OCI-LY7 (cell line): ENCODE results near the gene MIB1. TPM values are rescaled to one million over a fixed set of nuclear protein-coding genes. Genes with fewer than 3 reads are reported as not detected.

Experiments
- BruUV-seq: library from RNA; stranded (reverse); fragments of 400-500 nt; replicated peaks from 2 replicates; lab custom pipeline; 2021; lab: Mats Ljungman, UMichigan
- CTCF ChIA-PET: fragments of 300-600 bp; sonication (Branson Sonifier 250); formaldehyde crosslinking; loops from one replicate; lab custom pipeline; 2022; ENCODE audit warnings: antibody characterized with exemption; ENCODE audit not compliant: unreplicated experiment; lab: Charles Lee
- POLR2A ChIA-PET: fragments of 300-600 bp; sonication (Branson Sonifier 250); formaldehyde crosslinking; loops from one replicate; lab custom pipeline; 2022; ENCODE audit warnings: antibody characterized with exemption; lab: Charles Lee
- DNase-seq: peaks from one replicate; pipeline ENCODE4 v3.0.0-alpha.2; 2015; ENCODE audit warnings: low spot score
- H2AFZ ChIP-seq: fragments of 200-600 bp; sonication (generic), shearing (Covaris generic); 2 replicates; pipeline ENCODE4 v1.6.1; 2014; ENCODE audit warnings: mild to moderate bottlenecking, antibody characterized with exemption, low read length, moderate library complexity
- H3K27ac ChIP-seq: fragments of 200-600 bp; sonication (generic); 2 replicates; pipeline ENCODE4 v1.5.1; 2014; ENCODE audit warnings: mixed run types, low read depth, mild to moderate bottlenecking, moderate library complexity, low read length, inconsistent platforms; ENCODE audit not compliant: poor library complexity, severe bottlenecking
- H3K36me3 ChIP-seq: fragments of 200-600 bp; sonication (generic); 2 replicates; pipeline ENCODE4 v1.6.1; 2014; ENCODE audit warnings: mild to moderate bottlenecking, antibody characterized with exemption, low read length, moderate library complexity, mixed read lengths; ENCODE audit not compliant: insufficient read depth
- H3K4me1 ChIP-seq: fragments of 200-600 bp; sonication (generic); 2 replicates; pipeline ENCODE4 v1.5.1; 2014; ENCODE audit warnings: mild to moderate bottlenecking, low read length; ENCODE audit not compliant: insufficient read depth, poor library complexity, severe bottlenecking
- H3K4me2 ChIP-seq: fragments of 200-600 bp; sonication (generic); 2 replicates; pipeline ENCODE4 v1.6.1; 2014; ENCODE audit warnings: mild to moderate bottlenecking, low read length
- H3K4me3 ChIP-seq: fragments of 200-600 bp; sonication (generic); 2 replicates; pipeline ENCODE4 v1.5.1; 2014; ENCODE audit warnings: mild to moderate bottlenecking, low read depth, low read length; ENCODE audit not compliant: poor library complexity, severe bottlenecking
- H3K79me2 ChIP-seq: fragments of 200-600 bp; sonication (generic); 2 replicates; pipeline ENCODE4 v1.6.1; 2016; ENCODE audit warnings: low read depth, mild to moderate bottlenecking, low read length, moderate library complexity, mixed read lengths; ENCODE audit not compliant: insufficient read depth
- H3K9me2 ChIP-seq: fragments of 200-600 bp; sonication (generic); 2 replicates; pipeline ENCODE4 v1.6.1; 2016; ENCODE audit warnings: mild to moderate bottlenecking, low read length, mixed read lengths; ENCODE audit not compliant: insufficient read depth
- H3K9me3 ChIP-seq: fragments of 200-600 bp; sonication (generic); 2 replicates; pipeline ENCODE4 v1.6.1; 2014; ENCODE audit warnings: mild to moderate bottlenecking, mixed run types, low read length, mixed read lengths
- H4K20me1 ChIP-seq: fragments of 200-600 bp; sonication (generic); 2 replicates; pipeline ENCODE4 v1.6.1; 2014; ENCODE audit warnings: mild to moderate bottlenecking, antibody characterized with exemption, low read length, moderate library complexity, mixed read lengths; ENCODE audit not compliant: insufficient read depth
- CTCF ChIP-seq: fragments of 200-600 bp; sonication (generic); conservative IDR thresholded peaks from 2 replicates; pipeline ENCODE4 v1.5.1; 2014; ENCODE audit warnings: mild to moderate bottlenecking, antibody characterized with exemption, low read length, moderate library complexity, mixed read lengths
- EZH2phosphoT487 ChIP-seq: fragments of 200-600 bp; sonication (generic); IDR thresholded peaks from 2 replicates; pipeline ENCODE4 v1.6.1; 2018; ENCODE audit warnings: low read depth, borderline replicate concordance, mild to moderate bottlenecking, mixed run types, antibody characterized with exemption, low read length, moderate library complexity, mixed read lengths
- intact Hi-C: fragments of 100-400 bp; cut with micrococcal nuclease; formaldehyde crosslinking; loops from one replicate; pipeline ENCODE4 v1.10.0; 2022; ENCODE audit not compliant: unreplicated experiment
- total RNA-seq, 2 experiments: library from RNA; depleted of rRNA in 1 of 2; stranded (reverse); fragments of >200 nt in 1 of 2; shearing (Covaris generic) in 1 of 2; gene quantifications; 2 replicates each; pipeline ENCODE4 v1.2.3, GENCODE V29; 2014 to 2022

The MIB1 gene
- total RNA-seq, 2 experiments from 2014 or later, result 40.5 to 81.6 TPM

GRCh38 chr18:21722687-21723086 is 17.9 kb upstream of the MIB1 start:
- no TSS peak for BruUV-seq
- Histone ChIP-seq H3K27ac (no peak overlapping the region), H3K9me3 (no peaks in the 10 kb centered on the region), H2AFZ (no peak overlapping the region), H3K4me2 (no peak overlapping the region), H3K79me2 (no peaks in the 10 kb centered on the region), H3K36me3 (no peaks in the 10 kb centered on the region), H3K9me2 (no peaks in the 10 kb centered on the region), H3K4me1 (no peaks in the 10 kb centered on the region), H3K4me3 (no peak overlapping the region), H4K20me1 (no peaks in the 10 kb centered on the region)
- no peak for DNase-seq
- no peak for TF ChIP-seq EZH2phosphoT487
- no peak for TF ChIP-seq CTCF
- ChIA-PET CTCF (no interaction called here), POLR2A (no interaction called here)
- intact Hi-C loops, result no loop called here

DNA sequence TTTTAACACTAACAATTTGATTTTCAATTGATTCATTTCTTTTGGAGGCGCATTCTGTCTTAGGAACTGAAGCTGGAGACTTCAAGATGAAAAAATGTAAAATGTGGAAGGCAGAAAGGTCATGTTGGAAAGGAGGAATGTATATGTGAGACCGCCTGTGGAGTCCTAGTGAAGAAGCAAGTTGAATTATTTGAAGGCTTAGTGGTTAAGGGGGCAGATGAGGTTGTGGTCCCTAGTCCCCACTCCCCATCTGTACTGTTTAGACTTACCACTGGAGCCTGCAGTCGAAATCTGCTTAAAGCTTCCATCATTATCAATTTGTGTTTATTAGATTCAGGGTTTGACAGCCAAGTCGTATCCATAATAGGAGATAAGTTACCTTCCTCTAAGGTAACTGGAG is 15.4 kb upstream of the MIB1 start:
- intact Hi-C loops, result no loop called here
- CTCF ChIA-PET, result no interaction called here
- Histone ChIP-seq H3K4me2 (no peak overlapping the region), H3K4me3 (no peak overlapping the region), H4K20me1 (no peaks in the 10 kb centered on the region), H2AFZ (no peak overlapping the region), H3K9me2 (no peaks in the 10 kb centered on the region), H3K36me3 (no peaks in the 10 kb centered on the region), H3K27ac (no peak overlapping the region), H3K79me2 (no peaks in the 10 kb centered on the region), H3K4me1 (no peaks in the 10 kb centered on the region), H3K9me3 (no peaks in the 10 kb centered on the region)
- TF ChIP-seq EZH2phosphoT487 (no peak), CTCF (no peak)
- BruUV-seq, result no TSS peak
- POLR2A ChIA-PET, result interaction anchor here (0.8 kb wide), 1 partner anchor 18 kb away, joined by 7 read pairs; no protein-coding TSS in a partner anchor
- no peak for DNase-seq

DNA sequence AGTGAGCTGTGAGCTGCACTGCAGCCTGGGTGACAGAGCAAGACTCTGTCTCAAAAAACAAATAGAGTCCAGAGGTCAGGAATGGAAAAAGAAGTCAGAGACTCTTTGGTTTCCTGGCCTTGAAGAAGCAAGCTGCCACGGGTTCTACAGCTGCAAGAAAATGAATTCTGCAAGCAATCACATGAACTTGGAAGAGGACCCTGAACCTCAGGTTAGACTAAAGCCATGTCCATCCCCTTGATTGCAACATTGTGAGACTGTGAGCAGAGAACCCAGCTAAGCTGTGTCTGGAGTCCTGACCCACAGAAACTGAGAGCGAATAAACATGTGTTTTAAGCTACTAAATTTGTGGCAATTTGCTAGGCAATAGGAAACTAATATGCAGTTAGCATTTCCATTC is 12.9 kb upstream of the MIB1 start:
- Histone ChIP-seq H3K4me3 (no peak overlapping the region), H3K9me2 (no peaks in the 10 kb centered on the region), H2AFZ (no peak overlapping the region), H4K20me1 (no peaks in the 10 kb centered on the region), H3K9me3 (no peaks in the 10 kb centered on the region), H3K36me3 (no peaks in the 10 kb centered on the region), H3K27ac (no peak overlapping the region), H3K4me1 (no peaks in the 10 kb centered on the region), H3K79me2 (no peaks in the 10 kb centered on the region), H3K4me2 (no peak overlapping the region)
- no peak for DNase-seq
- ChIA-PET CTCF (no interaction called here), POLR2A (no interaction called here)
- no TSS peak for BruUV-seq
- intact Hi-C loops, result no loop called here
- TF ChIP-seq EZH2phosphoT487 (no peak), CTCF (no peak)
